Measurements from ENCODE around the gene CNTNAP2.
"Not testable (repeated sequence)": the region's sequence is repeated elsewhere in the genome, so short reads cannot be mapped to it uniquely, and the experiment has no call there.

Gene CNTNAP2

DNA sequence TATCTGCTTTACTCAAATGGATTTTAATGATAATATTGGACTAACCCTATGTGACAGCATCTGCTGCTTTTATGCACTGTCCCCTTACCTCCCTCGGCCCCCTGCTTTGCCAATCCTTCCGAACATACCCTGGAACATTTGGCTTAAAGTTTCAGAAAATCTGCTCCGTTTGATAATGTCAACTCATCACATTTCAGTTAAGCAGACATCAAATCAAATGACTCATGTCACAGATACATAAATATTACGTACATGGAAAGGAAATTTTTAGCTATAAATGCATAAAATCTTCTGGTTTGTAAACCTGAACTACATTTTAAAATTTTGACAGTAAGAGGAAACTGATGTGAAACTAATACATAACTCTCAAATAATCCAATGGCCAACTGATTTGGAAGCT, 98.2 kb downstream of the CNTNAP2 start:
- TF ChIP-seq, protein P1, sequence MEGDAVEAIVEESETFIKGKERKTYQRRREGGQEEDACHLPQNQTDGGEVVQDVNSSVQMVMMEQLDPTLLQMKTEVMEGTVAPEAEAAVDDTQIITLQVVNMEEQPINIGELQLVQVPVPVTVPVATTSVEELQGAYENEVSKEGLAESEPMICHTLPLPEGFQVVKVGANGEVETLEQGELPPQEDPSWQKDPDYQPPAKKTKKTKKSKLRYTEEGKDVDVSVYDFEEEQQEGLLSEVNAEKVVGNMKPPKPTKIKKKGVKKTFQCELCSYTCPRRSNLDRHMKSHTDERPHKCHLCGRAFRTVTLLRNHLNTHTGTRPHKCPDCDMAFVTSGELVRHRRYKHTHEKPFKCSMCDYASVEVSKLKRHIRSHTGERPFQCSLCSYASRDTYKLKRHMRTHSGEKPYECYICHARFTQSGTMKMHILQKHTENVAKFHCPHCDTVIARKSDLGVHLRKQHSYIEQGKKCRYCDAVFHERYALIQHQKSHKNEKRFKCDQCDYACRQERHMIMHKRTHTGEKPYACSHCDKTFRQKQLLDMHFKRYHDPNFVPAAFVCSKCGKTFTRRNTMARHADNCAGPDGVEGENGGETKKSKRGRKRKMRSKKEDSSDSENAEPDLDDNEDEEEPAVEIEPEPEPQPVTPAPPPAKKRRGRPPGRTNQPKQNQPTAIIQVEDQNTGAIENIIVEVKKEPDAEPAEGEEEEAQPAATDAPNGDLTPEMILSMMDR (conservative IDR thresholded peaks at IDR 0.05; ENCODE audit: control insufficient read depth, insufficient read depth, low read depth, low read length), result no peak
- H3K4me3 ChIP-seq (ENCODE audit: control insufficient read depth, low read depth, low read length), result no peak overlapping the region
- DNase-seq (ENCODE audit: low read depth), result no peak

DNA sequence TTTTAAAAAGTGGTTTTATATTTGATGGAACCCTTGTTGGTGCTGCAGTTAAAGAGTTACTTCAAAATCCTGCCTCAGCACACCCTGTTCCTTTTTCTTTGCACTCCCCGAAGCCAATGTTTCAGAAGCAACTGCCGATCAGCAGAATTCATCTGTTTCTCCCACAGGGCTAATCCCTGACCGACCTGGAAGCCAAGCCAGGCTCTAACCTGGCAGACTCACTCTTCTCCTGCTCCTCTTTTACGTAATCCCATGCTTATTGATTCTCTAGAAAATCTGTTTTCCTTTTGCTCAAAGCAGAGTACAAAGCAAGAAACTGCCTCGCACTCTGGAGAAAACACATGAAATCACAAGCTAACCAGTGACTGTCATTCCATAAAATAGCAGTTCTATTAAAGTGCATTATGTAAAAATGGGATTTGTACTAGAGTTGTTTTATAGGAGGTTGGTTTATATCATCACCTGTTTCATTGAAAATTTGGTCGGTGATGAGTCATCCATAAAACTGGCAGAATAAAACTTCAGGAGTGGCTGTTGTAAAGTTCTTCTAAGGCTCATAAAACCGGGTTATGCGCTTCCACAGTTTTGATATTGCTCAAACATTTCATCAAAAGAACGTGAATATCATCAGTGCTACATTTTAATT, 99.9 kb downstream of the CNTNAP2 start:
- H3K4me3 ChIP-seq (ENCODE audit: control insufficient read depth, low read depth, low read length), result no peak overlapping the region
- TF ChIP-seq, protein P1 (conservative IDR thresholded peaks at IDR 0.05; ENCODE audit: control insufficient read depth, insufficient read depth, low read depth, low read length), result no peak
- DNase-seq (ENCODE audit: low read depth), result no peak

DNA sequence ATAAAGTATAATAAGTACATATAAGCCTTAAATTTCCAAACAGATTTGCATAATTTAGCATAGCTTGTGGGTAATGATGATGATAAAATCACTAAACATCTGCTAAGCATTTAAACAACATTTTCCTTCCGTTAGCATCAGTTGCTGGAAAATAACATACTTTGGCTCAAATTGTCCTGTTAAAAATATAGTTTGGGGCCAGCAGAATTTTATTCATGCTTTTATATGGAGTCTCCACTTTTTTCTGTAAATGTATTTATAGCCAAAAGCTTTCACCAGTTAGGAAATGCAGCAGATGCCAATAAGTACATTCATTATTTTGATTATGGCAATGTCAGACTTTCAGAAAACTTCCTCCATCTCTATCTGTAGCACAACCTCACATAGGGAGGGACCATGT, 107.2 kb downstream of the CNTNAP2 start:
- H3K4me3 ChIP-seq (ENCODE audit: control insufficient read depth, low read depth, low read length), result no peak overlapping the region
- DNase-seq (ENCODE audit: low read depth), result no peak
- TF ChIP-seq, protein P1 (conservative IDR thresholded peaks at IDR 0.05; ENCODE audit: control insufficient read depth, insufficient read depth, low read depth, low read length), result no peak

DNA sequence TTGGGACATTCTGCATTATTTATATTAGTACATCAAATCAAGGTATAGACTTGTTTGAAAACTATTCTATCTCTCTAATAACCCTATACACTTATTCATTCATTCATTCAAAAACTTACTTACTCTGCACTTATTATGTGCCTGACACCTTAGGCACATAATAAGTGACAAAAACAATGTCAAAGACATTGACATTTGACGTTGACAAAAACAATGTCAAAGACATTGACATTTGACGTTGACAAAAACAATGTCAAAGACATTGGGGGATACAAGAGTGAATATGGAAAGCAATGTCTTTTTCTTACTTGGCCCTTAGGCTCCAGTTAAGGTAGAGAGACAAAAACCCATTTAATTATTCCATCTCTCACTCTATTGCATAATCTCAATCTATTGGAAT, 116.0 kb downstream of the CNTNAP2 start:
- no peak for DNase-seq (ENCODE audit: low read depth)
- H3K4me3 ChIP-seq (ENCODE audit: control insufficient read depth, low read depth, low read length), result no peak overlapping the region
- TF ChIP-seq, protein P1 (conservative IDR thresholded peaks at IDR 0.05; ENCODE audit: control insufficient read depth, insufficient read depth, low read depth, low read length), result no peak

DNA sequence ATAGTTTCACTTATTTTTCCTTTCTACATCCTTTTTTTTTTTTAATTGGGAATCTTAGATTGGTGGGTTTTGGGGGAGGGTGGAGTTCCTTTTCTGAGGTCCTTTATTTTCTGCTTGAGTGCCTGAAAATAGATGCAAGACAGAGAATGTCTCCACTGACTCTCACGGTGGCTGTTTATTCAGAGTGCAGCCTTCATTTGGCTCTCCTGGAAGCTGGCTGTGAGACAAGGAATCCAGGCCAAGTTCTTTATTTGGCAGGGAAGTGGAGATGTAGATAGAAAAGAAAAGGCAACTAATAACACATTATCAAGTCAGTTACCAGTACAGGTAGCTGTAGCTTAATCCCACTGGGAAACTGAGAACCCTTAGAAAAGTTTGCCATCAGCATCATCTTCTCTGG, 118.6 kb downstream of the CNTNAP2 start:
- H3K4me3 ChIP-seq (ENCODE audit: control insufficient read depth, low read depth, low read length), result no peak overlapping the region
- TF ChIP-seq, protein P1 (conservative IDR thresholded peaks at IDR 0.05; ENCODE audit: control insufficient read depth, insufficient read depth, low read depth, low read length), result no peak
- no peak for DNase-seq (ENCODE audit: low read depth)

DNA sequence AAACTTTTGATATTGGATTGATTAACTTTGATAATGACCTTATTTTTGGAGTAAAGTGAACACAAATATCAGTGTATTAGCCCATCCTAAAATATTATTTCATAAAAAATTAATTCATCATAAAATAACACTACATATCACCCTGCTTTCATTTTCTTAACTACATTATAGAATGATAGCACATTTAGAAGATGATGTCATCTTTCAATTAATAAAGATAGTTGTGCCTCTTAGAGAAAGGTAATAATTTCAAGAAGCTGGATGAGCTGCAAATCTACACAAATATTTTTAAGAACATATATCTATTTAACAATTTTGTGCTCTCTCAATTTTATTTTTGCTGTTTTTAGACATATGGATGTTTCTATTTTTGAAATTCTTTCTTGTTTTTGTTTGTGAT, 126.1 kb downstream of the CNTNAP2 start:
- no peak for DNase-seq (ENCODE audit: low read depth)
- H3K4me3 ChIP-seq (ENCODE audit: control insufficient read depth, low read depth, low read length), result no peak overlapping the region
- TF ChIP-seq, protein P1 (conservative IDR thresholded peaks at IDR 0.05; ENCODE audit: control insufficient read depth, insufficient read depth, low read depth, low read length), result no peak

DNA sequence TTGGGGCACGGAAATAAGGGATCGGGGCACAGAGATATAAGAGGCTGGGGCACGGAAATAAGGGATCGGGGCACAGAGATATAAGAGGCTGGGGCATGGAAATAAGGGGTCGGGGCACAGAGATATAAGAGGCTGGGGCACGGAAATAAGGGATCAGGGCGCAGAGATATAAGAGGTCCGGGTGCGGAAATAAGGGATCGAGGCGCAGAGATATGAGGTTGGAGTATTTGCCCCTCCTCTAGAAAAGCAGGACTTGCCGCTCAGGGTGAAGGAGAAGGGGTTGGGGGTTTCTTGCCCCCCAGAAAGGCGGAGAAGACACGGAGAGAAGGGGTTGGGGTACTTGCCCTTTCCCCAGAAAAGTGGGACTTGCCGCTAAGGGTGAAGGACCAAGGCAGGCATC, 131.4 kb downstream of the CNTNAP2 start:
- H3K4me3 ChIP-seq (ENCODE audit: control insufficient read depth, low read depth, low read length); DNase-seq (ENCODE audit: low read depth): not testable (repeated sequence)

DNA sequence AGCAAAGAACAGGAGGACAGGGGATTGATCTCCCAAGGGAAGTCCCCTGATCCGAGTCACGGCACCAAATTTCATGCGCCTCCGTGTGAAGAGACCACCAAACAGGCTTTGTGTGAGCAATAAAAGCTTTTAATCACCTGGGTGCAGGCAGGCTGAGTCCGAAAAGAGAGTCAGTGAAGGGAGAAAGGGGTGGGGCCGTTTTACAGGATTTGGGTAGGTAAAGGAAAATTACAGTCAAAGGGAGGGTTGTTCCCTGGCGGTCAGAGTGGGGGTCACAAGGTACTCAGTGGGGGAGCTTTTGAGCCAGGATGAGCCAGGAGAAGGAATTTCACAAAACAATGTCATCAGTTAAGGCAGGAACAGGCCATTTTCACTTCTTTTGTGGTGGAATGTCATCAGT, 132.1 kb downstream of the CNTNAP2 start:
- H3K4me3 ChIP-seq (ENCODE audit: control insufficient read depth, low read depth, low read length), result not testable (repeated sequence)

More for the DNA sequence above, 132.1 kb downstream of the CNTNAP2 start:
- DNase-seq (ENCODE audit: low read depth), result not testable (repeated sequence)

Data from fibroblast of mammary gland (primary cell).